Heart right ventricle (tissue), 16 donors: ENCODE results near the gene TRAPPC5. TPM values are rescaled to one million over a fixed set of nuclear protein-coding genes. Genes with fewer than 3 reads are reported as not detected.

Experiments
- ATAC-seq, 8 donors: fragments of 200-7000 bp; cut with Tn5 transposase; one replicate each; pipeline ENCODE4 v1.9.1; 2020; ENCODE audit warnings: mild to moderate bottlenecking in 8 of 8, moderate library complexity in 8 of 8, moderate number of reproducible peaks in 1 of 8
- DNase-seq, 2 donors: peaks; one replicate each; pipeline ENCODE4 v3.0.0-alpha.2; 2020
- H3K27ac ChIP-seq, 10 donors: fragments of 200-600 bp; sonication (generic) in 2 of 10; one replicate each; pipeline versions ENCODE4 v1.5.0 to v1.8.0; 2020 to 2022; ENCODE audit warnings: mild to moderate bottlenecking in 3 of 10
- H3K27me3 ChIP-seq, 7 donors: fragments of 200-600 bp; one replicate each; pipeline ENCODE4 v1.8.0; 2021 to 2022; ENCODE audit warnings: mild to moderate bottlenecking in 2 of 7
- H3K36me3 ChIP-seq, 9 donors: fragments of 200-600 bp; sonication (generic) in 1 of 9; one replicate each; pipeline versions ENCODE4 v1.5.0 to v1.8.0; 2020 to 2022; ENCODE audit warnings: mild to moderate bottlenecking in 2 of 9
- H3K4me1 ChIP-seq, 9 donors: fragments of 200-600 bp; sonication (generic) in 1 of 9; one replicate each; pipeline versions ENCODE4 v1.5.0 to v1.8.0; 2020 to 2022; ENCODE audit warnings: mild to moderate bottlenecking in 4 of 9
- H3K4me3 ChIP-seq, 10 donors: fragments of 200-600 bp; sonication (generic) in 2 of 10; one replicate each; pipeline versions ENCODE4 v1.5.0 to v1.8.0; 2020 to 2022; ENCODE audit warnings: mild to moderate bottlenecking in 7 of 10, moderate library complexity in 2 of 10
- H3K9me3 ChIP-seq, 11 donors: fragments of 200-600 bp in 10 of 11; sonication (generic) in 2 of 11; one replicate each; pipeline versions ENCODE4 v1.5.0 to v1.8.0; 2013 to 2022; ENCODE audit warnings: mild to moderate bottlenecking in 2 of 11, control low read depth in 1 of 11, moderate library complexity in 1 of 11
- CTCF ChIP-seq, 9 donors: fragments of 200-600 bp; sonication (generic) in 2 of 9; IDR thresholded peaks; one replicate each; pipeline versions ENCODE4 v1.5.0 to v1.8.0; 2021 to 2022; ENCODE audit warnings: antibody characterized with exemption in 9 of 9, mild to moderate bottlenecking in 5 of 9, moderate library complexity in 1 of 9
- WGBS, 2 donors: extraction: QIAGEN DNeasy Blood & Tissue Kit; methylation state at CpG; one replicate each; pipeline ENCODE4 v1.1.7; 2013; ENCODE audit warnings: inconsistent platforms in 1 of 2; 5-methylcytosine and 5-hydroxymethylcytosine counted together
- intact Hi-C, 10 donors: fragments of 100-400 bp; cut with DNase I; formaldehyde crosslinking; loops; one replicate each; pipeline versions ENCODE4 v1.11.1 to v1.14.2; 2022
- polyA plus RNA-seq, 2 donors: library from polyadenylated mRNA; stranded (reverse); fragments of 200-250 nt; gene quantifications; one replicate each; pipeline ENCODE4 v1.2.3, GENCODE V29; 2013
- total RNA-seq, 10 donors: library from RNA; stranded (reverse); fragmentation: NEBNext Ultra II Directional in 3 of 10; extraction: Animal tissue kit (Norgen Biotek cat#: 25700) in 3 of 10; gene quantifications; one replicate each; pipeline versions ENCODE4 v1.2.1 to v1.2.4, GENCODE V29; 2021 to 2023
- donor health status: Arrhythmogenic right ventricular cardiomyopathy.
- donor health status: ischemic (EF 13 %, LVEDD 7.1; RV severe dilation, severe dysfunction).
- donor health status: healthy with polysubstance abuse.
- donor health status: DM: no; HTN: yes; CAD: no.
- donor health status: DM: no; HTN: no; CAD: no.
- donor health status: ischemic (EF 25% LVEDD 6.9; RV normal size, moderate dysfunction).
- donor health status: ischemic (EF 25% LVEDD 5.7; RV mildly dilated, moderate dysfunction).
- donor health status: healthy.
- donor health status: DM: yes; HTN: yes; CAD: no.
- donor health status: Ischemic cardiomyopathy.
- donor health status: ischemic (EF 35%, LVEDD 5.7; RV mildly dilated, moderate dysfunction).
- donor health status: nonischemic (EF 11% LVEDD 7.7; RV severe dilation, severe dysfunction).
- donor health status: DM: yes; HTN: yes; CAD: no.
- donor health status: PGD.
- donor health status: ischemic (EF 29% LVEDD 5.4; RV normal size, mild dysfunction).
- donor health status: nonischemic (EF 23%, LVEDD 6.1; RV moderate dilation, normal function).

The TRAPPC5 gene
- total and polyA plus RNA-seq, 12 donors: 75.3 to 388 (median 93.3) TPM

GRCh38 chr19:7677669-7678311 lies 2.8 kb upstream of the TRAPPC5 start:
- Histone ChIP-seq H3K4me1 (peaks cover 0 to 50% (median 13%) of the 10 kb centered on the region in 9 donors), H3K4me3 (peak overlapping the region in 1 of 10 donors; percentile 100), H3K27ac (peak overlapping the region in 1 of 10 donors; percentile 78), H3K27me3 (peaks cover 0 to 43% (median 15%) of the 10 kb centered on the region in 7 donors), H3K36me3 (peaks cover 0 to 9% (median 3%) of the 10 kb centered on the region in 9 donors), H3K9me3 (peaks cover 0 to 7% (median 0%) of the 10 kb centered on the region in 11 donors)
- 27 to 31% methylated on average over 12 of the region's 12 CpGs for WGBS, 2 donors
- no peak for DNase-seq
- no peak for ATAC-seq
- intact Hi-C loops: loop anchor here in 4 of 10 donors (5.0 to 10.0 kb wide), 4 partner anchors 110 to 573 kb away; no protein-coding TSS in a partner anchor
- no peak for TF ChIP-seq CTCF (IDR thresholded peaks at IDR 0.05)

GRCh38 chr19:7678971-7679751 lies 1.5 kb upstream of the TRAPPC5 start:
- peaks cover 0 to 47% (median 13%) of the 10 kb centered on the region in 9 donors for H3K4me1 ChIP-seq
- H3K4me3 ChIP-seq: peak overlapping the region in 1 of 10 donors; percentile 100
- no peak for DNase-seq
- peaks cover 0 to 22% (median 6%) of the 10 kb centered on the region in 9 donors for H3K36me3 ChIP-seq
- H3K27me3 ChIP-seq: peaks cover 0 to 36% (median 15%) of the 10 kb centered on the region in 7 donors
- intact Hi-C loops: loop anchor here in 4 of 10 donors (5.0 to 10.0 kb wide), 4 partner anchors 112 to 574 kb away; no protein-coding TSS in a partner anchor
- WGBS, 2 donors: 55 to 56% methylated on average over 30 of the region's 30 CpGs
- no peak for ATAC-seq
- H3K9me3 ChIP-seq: peaks cover 0 to 2% (median 0%) of the 10 kb centered on the region in 11 donors
- TF ChIP-seq CTCF (IDR thresholded peaks at IDR 0.05): peak in 1 of 9 donors; percentile 25
- H3K27ac ChIP-seq: peak overlapping the region in 1 of 10 donors; percentile 99

GRCh38 chr19:7679771-7680605 lies 645 bp upstream of the TRAPPC5 start:
- peaks cover 0 to 31% (median 6%) of the 10 kb centered on the region in 9 donors for H3K36me3 ChIP-seq
- peaks cover 0 to 39% (median 13%) of the 10 kb centered on the region in 9 donors for H3K4me1 ChIP-seq
- peak overlapping the region in 1 of 10 donors; percentile 99 for H3K27ac ChIP-seq
- ATAC-seq: peak in 1 of 8 donors; percentile 6
- no peaks in the 10 kb centered on the region for H3K9me3 ChIP-seq
- peak overlapping the region in 9 of 10 donors; percentile 94 to 100 (median 100) for H3K4me3 ChIP-seq
- TF ChIP-seq CTCF (IDR thresholded peaks at IDR 0.05): no peak
- intact Hi-C loops: loop anchor here (1.0 to 10.0 kb wide), 14 partner anchors 27 to 575 kb away; no protein-coding TSS in a partner anchor
- DNase-seq: no peak
- WGBS, 2 donors: 48 to 54% methylated on average over 22 of the region's 22 CpGs
- H3K27me3 ChIP-seq: peaks cover 0 to 32% (median 15%) of the 10 kb centered on the region in 7 donors
